Astrocyte (in vitro differentiated cells and primary cell): ENCODE data around the gene LRRFIP1. TPM values are rescaled to one million over a fixed set of nuclear protein-coding genes. Genes with fewer than 3 reads are reported as not detected.

Experiments used
- DNase-seq: peaks from one replicate; pipeline ENCODE4 v3.0.0-alpha.2; 2010; ENCODE audit warnings: low read depth
- FAIRE-seq: peaks from 2 replicates; lab custom pipeline; 2011; peaks lifted over from hg19 to GRCh38; lab: Jason Lieb, UNC
- H2AFZ ChIP-seq: 2 replicates; pipeline ENCODE4 v1.6.0; 2012; ENCODE audit warnings: low read depth, low read length, inconsistent platforms
- H3K27ac ChIP-seq: 2 replicates; pipeline ENCODE4 v1.5.1; 2011; ENCODE audit warnings: low read depth, low read length, inconsistent platforms
- H3K27me3 ChIP-seq: 2 replicates; pipeline ENCODE4 v1.6.0; 2011; ENCODE audit warnings: low read length, inconsistent platforms; ENCODE audit not compliant: insufficient read depth
- H3K36me3 ChIP-seq: 2 replicates; pipeline ENCODE4 v1.5.1; 2011; ENCODE audit warnings: low read length, inconsistent platforms; ENCODE audit not compliant: insufficient read depth
- H3K4me1 ChIP-seq: 2 replicates; pipeline ENCODE4 v1.5.1; 2011; ENCODE audit warnings: low read length, inconsistent platforms; ENCODE audit not compliant: insufficient read depth
- H3K4me2 ChIP-seq: 2 replicates; pipeline ENCODE4 v1.6.0; 2012; ENCODE audit warnings: low read length, inconsistent platforms
- H3K4me3 ChIP-seq: 2 replicates; pipeline ENCODE4 v1.5.1; 2011; ENCODE audit warnings: low read depth, mild to moderate bottlenecking, low read length, inconsistent platforms; ENCODE audit not compliant: insufficient read depth
- H3K79me2 ChIP-seq: 2 replicates; pipeline ENCODE4 v1.6.0; 2012; ENCODE audit warnings: mild to moderate bottlenecking, low read length, inconsistent platforms; ENCODE audit not compliant: insufficient read depth
- H3K9ac ChIP-seq: 2 replicates; pipeline ENCODE4 v1.6.0; 2012; ENCODE audit warnings: mild to moderate bottlenecking, low read length, inconsistent platforms
- H3K9me3 ChIP-seq: 2 replicates; pipeline ENCODE4 v1.5.1; 2012; ENCODE audit warnings: low read depth, mild to moderate bottlenecking, low read length, inconsistent platforms; ENCODE audit not compliant: insufficient read depth
- H4K20me1 ChIP-seq: 2 replicates; pipeline ENCODE4 v1.6.0; 2012; ENCODE audit warnings: low read length, inconsistent platforms; ENCODE audit not compliant: insufficient read depth
- H3K27ac Mint-ChIP-seq: one replicate; pipeline ENCODE4 v1.8.0; 2021; ENCODE audit warnings: mild to moderate bottlenecking, mixed read lengths; ENCODE audit not compliant: unreplicated experiment
- H3K27me3 Mint-ChIP-seq: one replicate; pipeline ENCODE4 v1.8.0; 2021; ENCODE audit warnings: low read depth, mixed read lengths; ENCODE audit not compliant: unreplicated experiment
- H3K36me3 Mint-ChIP-seq: one replicate; pipeline ENCODE4 v1.8.0; 2021; ENCODE audit warnings: low read depth, mixed read lengths; ENCODE audit not compliant: unreplicated experiment
- H3K4me1 Mint-ChIP-seq: one replicate; pipeline ENCODE4 v1.8.0; 2021; ENCODE audit warnings: low read depth, mixed read lengths; ENCODE audit not compliant: unreplicated experiment
- H3K4me3 Mint-ChIP-seq: one replicate; pipeline ENCODE4 v1.8.0; 2021; ENCODE audit warnings: mild to moderate bottlenecking, moderate library complexity, mixed read lengths; ENCODE audit not compliant: unreplicated experiment
- H3K9me3 Mint-ChIP-seq: one replicate; pipeline ENCODE4 v1.8.0; 2021; ENCODE audit warnings: mild to moderate bottlenecking, mixed read lengths; ENCODE audit not compliant: unreplicated experiment
- EZH2 ChIP-seq: IDR thresholded peaks from 2 replicates; pipeline ENCODE4 v1.6.1; 2012; ENCODE audit warnings: mild to moderate bottlenecking, low read length, inconsistent platforms; ENCODE audit not compliant: insufficient read depth
- total RNA-seq: library from RNA; stranded (reverse); gene quantifications from 2 replicates; pipeline ENCODE4 v1.2.1, GENCODE V29; 2021
- TF ChIP-seq, protein P1 (sequence below): IDR thresholded peaks from 2 replicates; pipeline ENCODE4 v1.5.1; 2011; ENCODE audit warnings: low read depth, mild to moderate bottlenecking, inconsistent platforms, low read length, moderate library complexity; ENCODE audit not compliant: insufficient read depth

Gene LRRFIP1
- total RNA-seq, 1 donor from 2014 or later, result 83.3 TPM

- Mint-ChIP-seq H3K36me3 (peaks cover 17% of the 10 kb centered on the region), H3K4me3 (peak overlapping the region; percentile 6), H3K4me1 (peaks cover 30% of the 10 kb centered on the region), H3K9me3 (no peaks in the 10 kb centered on the region), H3K27me3 (no peaks in the 10 kb centered on the region), H3K27ac (peak overlapping the region; percentile 58)
- Histone ChIP-seq H3K4me2 (peak overlapping the region; percentile 78), H3K27ac (peak overlapping the region; percentile 74), H3K36me3 (peaks cover 3% of the 10 kb centered on the region), H3K4me3 (peak overlapping the region; percentile 24), H3K4me1 (peaks cover 32% of the 10 kb centered on the region), H2AFZ (no peak overlapping the region), H3K27me3 (no peaks in the 10 kb centered on the region), H3K79me2 (peaks cover 89% of the 10 kb centered on the region), H3K9me3 (no peaks in the 10 kb centered on the region), H3K9ac (peak overlapping the region; percentile 73), H4K20me1 (peaks cover 43% of the 10 kb centered on the region)
- TF ChIP-seq, protein P1, sequence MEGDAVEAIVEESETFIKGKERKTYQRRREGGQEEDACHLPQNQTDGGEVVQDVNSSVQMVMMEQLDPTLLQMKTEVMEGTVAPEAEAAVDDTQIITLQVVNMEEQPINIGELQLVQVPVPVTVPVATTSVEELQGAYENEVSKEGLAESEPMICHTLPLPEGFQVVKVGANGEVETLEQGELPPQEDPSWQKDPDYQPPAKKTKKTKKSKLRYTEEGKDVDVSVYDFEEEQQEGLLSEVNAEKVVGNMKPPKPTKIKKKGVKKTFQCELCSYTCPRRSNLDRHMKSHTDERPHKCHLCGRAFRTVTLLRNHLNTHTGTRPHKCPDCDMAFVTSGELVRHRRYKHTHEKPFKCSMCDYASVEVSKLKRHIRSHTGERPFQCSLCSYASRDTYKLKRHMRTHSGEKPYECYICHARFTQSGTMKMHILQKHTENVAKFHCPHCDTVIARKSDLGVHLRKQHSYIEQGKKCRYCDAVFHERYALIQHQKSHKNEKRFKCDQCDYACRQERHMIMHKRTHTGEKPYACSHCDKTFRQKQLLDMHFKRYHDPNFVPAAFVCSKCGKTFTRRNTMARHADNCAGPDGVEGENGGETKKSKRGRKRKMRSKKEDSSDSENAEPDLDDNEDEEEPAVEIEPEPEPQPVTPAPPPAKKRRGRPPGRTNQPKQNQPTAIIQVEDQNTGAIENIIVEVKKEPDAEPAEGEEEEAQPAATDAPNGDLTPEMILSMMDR, result no peak
- TF ChIP-seq EZH2, result no peak
- FAIRE-seq, result no peak
- DNase-seq, result peak; percentile 33
Observed at GRCh38 chr2:237715459-237715947, 88.1 kb downstream of the LRRFIP1 start.

GRCh38 chr2:237716011-237716410 lies 88.6 kb downstream of the LRRFIP1 start:
- Mint-ChIP-seq H3K4me1 (peaks cover 35% of the 10 kb centered on the region), H3K27ac (peak overlapping the region; percentile 58), H3K36me3 (peaks cover 19% of the 10 kb centered on the region), H3K9me3 (no peaks in the 10 kb centered on the region), H3K27me3 (no peaks in the 10 kb centered on the region), H3K4me3 (peak overlapping the region; percentile 6)
- Histone ChIP-seq H3K9me3 (no peaks in the 10 kb centered on the region), H3K27ac (peak overlapping the region; percentile 74), H3K79me2 (peaks cover 87% of the 10 kb centered on the region), H3K4me3 (peak overlapping the region; percentile 24), H3K9ac (peak overlapping the region; percentile 73), H2AFZ (no peak overlapping the region), H3K4me1 (peaks cover 36% of the 10 kb centered on the region), H3K4me2 (peak overlapping the region; percentile 78), H3K36me3 (peaks cover under 1% of the 10 kb centered on the region), H4K20me1 (peaks cover 39% of the 10 kb centered on the region), H3K27me3 (no peaks in the 10 kb centered on the region)
- TF ChIP-seq, protein P1, result no peak
- no peak for TF ChIP-seq EZH2
- DNase-seq, result no peak
- no peak for FAIRE-seq
